Calu3 (cell line): ENCODE results near the gene ZNF22. TPM values are rescaled to one million over a fixed set of nuclear protein-coding genes. Genes with fewer than 3 reads are reported as not detected.

Experiments used
- BruUV-seq: library from RNA; stranded (reverse); fragments of 400-500 nt; replicated peaks from 2 replicates; lab custom pipeline; 2021; lab: Mats Ljungman, UMichigan
- CTCF ChIA-PET: fragments of 300-600 bp; sonication (Branson Sonifier 250); formaldehyde crosslinking; loops from one replicate; lab custom pipeline; 2022; ENCODE audit warnings: antibody characterized with exemption; lab: Charles Lee
- DNase-seq: peaks from one replicate; pipeline ENCODE4 v3.0.0; 2022
- H3K27ac Mint-ChIP-seq: one replicate; pipeline ENCODE4 v1.8.0; 2022; ENCODE audit warnings: mixed read lengths; ENCODE audit not compliant: unreplicated experiment
- H3K27me3 Mint-ChIP-seq: one replicate; pipeline ENCODE4 v1.8.0; 2022; ENCODE audit warnings: mixed read lengths; ENCODE audit not compliant: unreplicated experiment
- H3K36me3 Mint-ChIP-seq: one replicate; pipeline ENCODE4 v1.8.0; 2022; ENCODE audit warnings: mild to moderate bottlenecking, moderate library complexity, mixed read lengths; ENCODE audit not compliant: insufficient read depth, unreplicated experiment
- H3K4me1 Mint-ChIP-seq: one replicate; pipeline ENCODE4 v1.8.0; 2022; ENCODE audit warnings: mild to moderate bottlenecking, low read depth, mixed read lengths; ENCODE audit not compliant: unreplicated experiment
- H3K4me3 Mint-ChIP-seq: one replicate; pipeline ENCODE4 v1.8.0; 2022; ENCODE audit warnings: mild to moderate bottlenecking, low read depth, moderate library complexity, mixed read lengths; ENCODE audit not compliant: unreplicated experiment
- H3K9me3 Mint-ChIP-seq: one replicate; pipeline ENCODE4 v1.8.0; 2022; ENCODE audit warnings: low read depth, mixed read lengths; ENCODE audit not compliant: unreplicated experiment
- CTCF ChIP-seq: fragments of 200-600 bp; IDR thresholded peaks from one replicate; pipeline ENCODE4 v1.8.0; 2022; ENCODE audit warnings: antibody characterized with exemption; ENCODE audit not compliant: unreplicated experiment
- intact Hi-C: fragments of 100-400 bp; cut with micrococcal nuclease; formaldehyde crosslinking; loops from one replicate; pipeline ENCODE4 v1.10.0; 2022; ENCODE audit not compliant: unreplicated experiment
- total RNA-seq: library from RNA; stranded (reverse); gene quantifications from 2 replicates; pipeline ENCODE4 v1.2.3, GENCODE V29; 2022

Gene ZNF22
- total RNA-seq, 1 experiment from 2014 or later: 11.9 TPM

- CTCF ChIA-PET: interaction anchor here (4.7 kb wide), 1 partner anchor 44 kb away, joined by 28 read pairs; no protein-coding TSS in a partner anchor
- H3K4me1 Mint-ChIP-seq: peaks cover 52% of the 10 kb centered on the region
Measured at GRCh38 chr10:44977287-44978212, 23.2 kb upstream of the ZNF22 start.

GRCh38 chr10:44978213-44978569, 22.5 kb upstream of the ZNF22 start:
- no peak for TF ChIP-seq CTCF
- intact Hi-C loops: no loop called here
- DNase-seq: no peak

More at GRCh38 chr10:44977287-44978212, 23.2 kb upstream of the ZNF22 start:
- Mint-ChIP-seq H3K27ac (peak overlapping the region; percentile 100), H3K36me3 (peaks cover 40% of the 10 kb centered on the region), H3K4me3 (peak overlapping the region; percentile 66), H3K27me3 (no peaks in the 10 kb centered on the region), H3K9me3 (no peaks in the 10 kb centered on the region)
- TF ChIP-seq CTCF: no peak
- BruUV-seq: no TSS peak
- no peak for DNase-seq
- intact Hi-C loops: no loop called here

GRCh38 chr10:44978570-44979280, 22.0 kb upstream of the ZNF22 start, which contains the start of gene DEPP1:
TSS of gene DEPP1 (minus strand) at chr10:44978809. CDS start at chr10:44978030, 779 bp downstream.
- Mint-ChIP-seq H3K4me3 (peak within 1 kb of the TSS; percentile 66), H3K27me3 (no peaks in the 10 kb centered on the region), H3K4me1 (peaks cover 61% of the 10 kb centered on the region), H3K27ac (peak within 1 kb of the TSS; percentile 100), H3K9me3 (no peaks in the 10 kb centered on the region), H3K36me3 (peaks cover 40% of the 10 kb centered on the region)
- intact Hi-C loops: no loop called here
- TF ChIP-seq CTCF: peak; percentile 6
- BruUV-seq: no TSS peak
- DNase-seq: peak; percentile 95
- CTCF ChIA-PET: interaction anchor here (0.6 to 4.7 kb wide), 3 partner anchors 16 to 1821 kb away, joined by 3 to 28 read pairs (median 4); no protein-coding TSS in a partner anchor

More at GRCh38 chr10:44978213-44978569, 22.5 kb upstream of the ZNF22 start:
- TSS peak; percentile 88 for BruUV-seq
- CTCF ChIA-PET: interaction anchor here (0.6 to 4.7 kb wide), 3 partner anchors 16 to 1821 kb away, joined by 3 to 28 read pairs (median 4); no protein-coding TSS in a partner anchor
- Mint-ChIP-seq H3K4me3 (peak overlapping the region; percentile 66), H3K9me3 (no peaks in the 10 kb centered on the region), H3K36me3 (peaks cover 40% of the 10 kb centered on the region), H3K27me3 (no peaks in the 10 kb centered on the region), H3K4me1 (peaks cover 56% of the 10 kb centered on the region), H3K27ac (peak overlapping the region; percentile 100)
